ENCODE measurements around the gene ARPC4.

ARPC4 gene

DNA sequence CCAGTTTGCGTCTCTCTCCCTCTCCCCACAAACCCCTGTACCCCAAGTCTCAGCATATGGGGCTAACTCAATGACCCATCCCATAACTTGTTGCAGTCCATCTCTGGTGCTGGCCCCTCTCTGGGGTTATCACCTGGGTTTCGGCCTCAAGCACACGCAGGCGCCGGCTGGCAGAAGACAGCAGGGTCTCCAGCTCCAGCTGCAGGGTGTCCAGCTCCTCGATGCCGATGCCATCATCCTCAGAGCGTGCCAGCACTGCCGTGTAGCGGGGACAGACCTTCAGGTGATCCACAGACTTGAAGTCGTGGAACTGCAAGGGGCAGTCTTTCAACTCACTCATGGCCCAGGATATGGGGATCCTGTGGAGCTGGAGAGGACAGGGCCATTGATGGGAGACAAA is 1.8 kb upstream of the ARPC4 start:
- Histone ChIP-seq H3K27ac (no peak overlapping the region), H3K27me3 (ENCODE audit: insufficient read depth, low read depth, severe bottlenecking) (no peaks in the 10 kb centered on the region), H3K9me3 (ENCODE audit: severe bottlenecking) (no peaks in the 10 kb centered on the region), H3K4me3 (ENCODE audit: low read depth, low read length) (no peak overlapping the region), H3K36me3 (peaks cover 47% of the 10 kb centered on the region)
- TF ChIP-seq, protein P1, sequence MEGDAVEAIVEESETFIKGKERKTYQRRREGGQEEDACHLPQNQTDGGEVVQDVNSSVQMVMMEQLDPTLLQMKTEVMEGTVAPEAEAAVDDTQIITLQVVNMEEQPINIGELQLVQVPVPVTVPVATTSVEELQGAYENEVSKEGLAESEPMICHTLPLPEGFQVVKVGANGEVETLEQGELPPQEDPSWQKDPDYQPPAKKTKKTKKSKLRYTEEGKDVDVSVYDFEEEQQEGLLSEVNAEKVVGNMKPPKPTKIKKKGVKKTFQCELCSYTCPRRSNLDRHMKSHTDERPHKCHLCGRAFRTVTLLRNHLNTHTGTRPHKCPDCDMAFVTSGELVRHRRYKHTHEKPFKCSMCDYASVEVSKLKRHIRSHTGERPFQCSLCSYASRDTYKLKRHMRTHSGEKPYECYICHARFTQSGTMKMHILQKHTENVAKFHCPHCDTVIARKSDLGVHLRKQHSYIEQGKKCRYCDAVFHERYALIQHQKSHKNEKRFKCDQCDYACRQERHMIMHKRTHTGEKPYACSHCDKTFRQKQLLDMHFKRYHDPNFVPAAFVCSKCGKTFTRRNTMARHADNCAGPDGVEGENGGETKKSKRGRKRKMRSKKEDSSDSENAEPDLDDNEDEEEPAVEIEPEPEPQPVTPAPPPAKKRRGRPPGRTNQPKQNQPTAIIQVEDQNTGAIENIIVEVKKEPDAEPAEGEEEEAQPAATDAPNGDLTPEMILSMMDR (IDR thresholded peaks at IDR 0.05; ENCODE audit: low read depth, low read length): no peak
- DNase-seq: no peak

DNA sequence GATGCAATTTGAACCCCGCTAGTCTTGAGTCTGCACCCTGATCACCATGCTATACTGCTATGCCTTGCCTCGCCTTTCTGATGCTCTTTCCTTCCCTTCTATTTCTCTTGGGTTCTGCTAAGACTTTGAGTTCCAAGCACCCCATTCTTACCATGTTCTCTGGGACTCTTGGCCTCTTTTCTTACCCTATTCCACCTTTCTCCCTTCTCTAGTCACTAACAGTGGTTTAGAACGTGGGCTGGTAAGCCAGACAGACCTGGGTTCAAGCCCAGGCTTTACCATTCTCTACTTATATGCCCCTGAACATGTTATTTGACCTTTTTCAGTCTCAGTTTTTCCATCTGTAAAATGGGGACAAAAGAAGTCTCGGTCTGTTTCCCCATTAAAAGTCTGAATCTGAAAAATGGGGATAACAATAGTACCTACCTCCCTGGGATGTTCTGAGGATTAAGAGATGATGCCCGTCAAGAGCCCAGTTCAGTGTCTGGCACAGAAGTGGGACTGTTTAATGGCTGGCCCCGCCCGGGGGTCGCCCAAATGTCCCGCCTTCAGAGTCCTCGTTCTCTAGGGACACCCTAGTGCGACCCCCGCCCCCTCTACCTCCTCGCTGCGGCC is 985 bp upstream of the ARPC4 start:
- no peak for DNase-seq
- Histone ChIP-seq H3K9me3 (ENCODE audit: severe bottlenecking) (no peaks in the 10 kb centered on the region), H3K27me3 (ENCODE audit: insufficient read depth, low read depth, severe bottlenecking) (no peaks in the 10 kb centered on the region), H3K4me3 (ENCODE audit: low read depth, low read length) (peak overlapping the region; percentile 82), H3K27ac (peak overlapping the region; percentile 98), H3K36me3 (peaks cover 39% of the 10 kb centered on the region)
- TF ChIP-seq, protein P1 (IDR thresholded peaks at IDR 0.05; ENCODE audit: low read depth, low read length): no peak

DNA sequence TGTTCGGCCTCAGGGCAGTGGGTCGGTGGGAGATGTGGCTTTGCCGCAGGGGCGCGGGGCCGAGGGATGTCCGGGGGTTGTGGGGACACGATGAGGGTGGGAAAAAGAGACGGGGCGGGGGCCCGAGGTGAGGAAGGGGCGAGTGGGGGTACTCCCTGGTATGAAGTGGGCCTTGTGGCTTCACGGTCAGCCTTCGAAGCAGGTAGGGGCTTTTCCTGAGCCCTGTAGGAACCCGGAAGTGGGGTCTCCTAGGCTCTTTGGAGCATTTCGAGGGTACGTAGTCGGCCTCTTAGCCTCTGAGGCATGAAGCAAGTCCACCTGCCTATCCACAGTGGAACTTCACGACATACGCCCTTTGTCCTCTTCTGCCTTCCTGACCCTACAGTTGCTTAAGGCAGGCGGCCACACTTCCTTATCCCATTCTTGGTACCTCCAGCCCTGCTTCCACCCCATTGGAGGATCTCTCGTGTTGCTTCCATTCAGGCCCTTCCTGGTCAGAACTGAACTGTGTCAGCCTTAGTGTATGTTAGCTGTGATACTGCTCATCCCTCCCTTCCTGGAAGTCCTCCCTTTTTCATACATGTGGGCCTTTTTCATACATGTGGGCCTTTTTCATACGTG is 389 bp downstream of the ARPC4 start:
- peak overlapping the region; percentile 82 for H3K4me3 ChIP-seq (ENCODE audit: low read depth, low read length)
- H3K36me3 ChIP-seq: peaks cover 40% of the 10 kb centered on the region
- H3K27ac ChIP-seq: peak overlapping the region; percentile 98
- H3K9me3 ChIP-seq (ENCODE audit: severe bottlenecking): no peaks in the 10 kb centered on the region
- DNase-seq: no peak
- TF ChIP-seq, protein P1 (IDR thresholded peaks at IDR 0.05; ENCODE audit: low read depth, low read length): no peak
- no peaks in the 10 kb centered on the region for H3K27me3 ChIP-seq (ENCODE audit: insufficient read depth, low read depth, severe bottlenecking)

DNA sequence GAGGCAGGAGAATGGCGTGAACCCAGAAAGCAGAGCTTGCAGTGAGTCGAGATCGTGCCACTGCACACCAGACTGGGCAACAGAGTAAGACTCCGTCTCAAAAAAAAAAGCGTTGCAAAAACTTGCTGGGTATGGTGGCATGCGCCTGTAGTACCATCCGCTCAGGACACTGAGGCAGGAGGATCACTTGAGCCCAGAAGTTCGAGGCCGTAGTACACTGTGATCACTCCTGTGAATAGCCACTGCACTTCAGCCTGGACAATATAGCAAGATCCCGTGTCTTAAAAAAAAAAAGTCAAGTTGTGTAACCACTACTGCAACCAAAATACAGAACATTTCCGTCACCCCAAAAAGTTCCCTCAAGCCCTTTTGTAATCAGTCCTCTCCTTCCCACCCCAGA is 1.5 kb downstream of the ARPC4 start:
- Histone ChIP-seq H3K27ac (no peak overlapping the region), H3K36me3 (peaks cover 45% of the 10 kb centered on the region), H3K27me3 (ENCODE audit: insufficient read depth, low read depth, severe bottlenecking) (no peaks in the 10 kb centered on the region), H3K9me3 (ENCODE audit: severe bottlenecking) (no peaks in the 10 kb centered on the region), H3K4me3 (ENCODE audit: low read depth, low read length) (no peak overlapping the region)
- DNase-seq: no peak
- TF ChIP-seq, protein P1 (IDR thresholded peaks at IDR 0.05; ENCODE audit: low read depth, low read length): no peak

DNA sequence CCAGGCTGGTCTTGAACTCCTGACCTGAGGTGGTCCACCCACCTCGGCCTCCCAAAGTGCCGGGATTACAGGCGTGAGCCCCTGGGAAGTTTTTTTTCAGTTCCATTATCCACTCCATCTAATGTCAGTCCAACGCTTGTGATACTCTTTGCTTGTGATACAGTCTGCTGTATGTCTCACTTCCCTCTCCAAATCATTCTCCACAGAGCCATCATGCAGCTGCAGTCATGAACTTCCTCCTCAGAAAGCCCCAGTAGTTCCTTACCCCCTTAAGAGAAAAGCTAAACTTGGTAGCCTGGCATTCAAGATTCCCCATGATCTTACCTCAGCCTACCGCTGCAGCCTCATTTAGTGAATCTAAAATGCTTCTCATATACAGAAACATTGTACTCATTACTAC is 2.3 kb downstream of the ARPC4 start:
- no peak overlapping the region for H3K27ac ChIP-seq
- no peak for DNase-seq
- H3K27me3 ChIP-seq (ENCODE audit: insufficient read depth, low read depth, severe bottlenecking): no peaks in the 10 kb centered on the region
- peaks cover 45% of the 10 kb centered on the region for H3K36me3 ChIP-seq
- no peak overlapping the region for H3K4me3 ChIP-seq (ENCODE audit: low read depth, low read length)
- H3K9me3 ChIP-seq (ENCODE audit: severe bottlenecking): no peaks in the 10 kb centered on the region
- TF ChIP-seq, protein P1 (IDR thresholded peaks at IDR 0.05; ENCODE audit: low read depth, low read length): no peak
